ENCODE measurements around the gene RHOBTB1. TPM values are rescaled to one million over a fixed set of nuclear protein-coding genes. Genes with fewer than 3 reads are reported as not detected.

RHOBTB1 gene
- total and polyA plus RNA-seq, 3 donors from 2014 or later: 38.1 to 47.1 (median 44.7) TPM

DNA sequence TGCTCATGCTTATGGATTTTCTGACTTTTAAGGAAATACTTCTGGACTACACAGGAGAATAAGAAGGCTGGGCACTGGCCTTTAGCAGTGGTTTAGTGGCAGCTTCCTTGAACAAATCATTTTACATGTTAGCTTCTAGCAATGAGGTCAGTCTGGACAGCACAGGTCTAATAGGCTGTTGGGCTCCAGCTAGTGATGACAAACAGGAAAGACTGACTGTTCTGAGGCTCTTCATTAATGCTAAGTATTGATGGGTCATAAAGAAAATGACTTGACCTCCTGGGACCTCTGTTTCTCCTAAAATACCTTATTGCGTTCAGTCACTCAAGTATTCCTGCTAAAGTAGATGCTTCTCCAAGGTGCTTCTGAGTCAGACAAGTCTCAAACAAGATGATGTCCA lies 4.9 kb upstream of the RHOBTB1 start:
- Histone ChIP-seq H3K4me3 (no peak overlapping the region), H3K27ac (no peak overlapping the region), H3K36me3 (ENCODE audit: low read depth, missing control alignments) (no peaks in the 10 kb centered on the region), H3K27me3 (no peaks in the 10 kb centered on the region), H3K4me1 (peaks cover 5% of the 10 kb centered on the region), H3K9me3 (no peaks in the 10 kb centered on the region)
- WGBS, 2 donors: 78 to 100% methylated on average over 1 of the region's 1 CpG
- no peak for TF ChIP-seq POLR2A (IDR thresholded peaks at IDR 0.05)
- TF ChIP-seq, protein P1, sequence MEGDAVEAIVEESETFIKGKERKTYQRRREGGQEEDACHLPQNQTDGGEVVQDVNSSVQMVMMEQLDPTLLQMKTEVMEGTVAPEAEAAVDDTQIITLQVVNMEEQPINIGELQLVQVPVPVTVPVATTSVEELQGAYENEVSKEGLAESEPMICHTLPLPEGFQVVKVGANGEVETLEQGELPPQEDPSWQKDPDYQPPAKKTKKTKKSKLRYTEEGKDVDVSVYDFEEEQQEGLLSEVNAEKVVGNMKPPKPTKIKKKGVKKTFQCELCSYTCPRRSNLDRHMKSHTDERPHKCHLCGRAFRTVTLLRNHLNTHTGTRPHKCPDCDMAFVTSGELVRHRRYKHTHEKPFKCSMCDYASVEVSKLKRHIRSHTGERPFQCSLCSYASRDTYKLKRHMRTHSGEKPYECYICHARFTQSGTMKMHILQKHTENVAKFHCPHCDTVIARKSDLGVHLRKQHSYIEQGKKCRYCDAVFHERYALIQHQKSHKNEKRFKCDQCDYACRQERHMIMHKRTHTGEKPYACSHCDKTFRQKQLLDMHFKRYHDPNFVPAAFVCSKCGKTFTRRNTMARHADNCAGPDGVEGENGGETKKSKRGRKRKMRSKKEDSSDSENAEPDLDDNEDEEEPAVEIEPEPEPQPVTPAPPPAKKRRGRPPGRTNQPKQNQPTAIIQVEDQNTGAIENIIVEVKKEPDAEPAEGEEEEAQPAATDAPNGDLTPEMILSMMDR (IDR thresholded peaks at IDR 0.05): no peak
- intact Hi-C loops (cut with DNase I; ENCODE audit: low total_unique reads): loop anchor here (10.0 kb wide), 1 partner anchor 124 kb away; no protein-coding TSS in a partner anchor
- no peak for DNase-seq

DNA sequence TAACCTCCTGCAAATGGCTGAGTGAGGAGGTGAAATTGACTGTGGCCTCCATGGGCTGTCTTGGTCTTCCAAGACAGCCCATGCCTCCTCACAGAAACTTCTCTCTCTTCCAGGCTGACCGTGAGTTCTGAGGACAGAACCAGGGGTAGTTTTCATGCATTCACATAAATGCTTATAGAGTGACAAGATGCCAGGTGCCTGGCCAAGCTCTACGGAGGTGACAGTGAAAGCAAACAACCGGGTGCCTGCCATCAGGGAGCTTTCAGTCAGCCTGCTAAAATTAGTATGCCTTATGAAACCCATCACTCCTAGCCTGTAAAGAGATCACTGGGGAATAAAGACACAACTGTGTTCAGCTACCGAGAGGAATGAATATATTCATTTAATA lies 919 bp upstream of the RHOBTB1 start:
- intact Hi-C loops (cut with DNase I; ENCODE audit: low total_unique reads): loop anchor here (10.0 kb wide), 1 partner anchor 120 kb away; no protein-coding TSS in a partner anchor
- Histone ChIP-seq H3K9me3 (no peaks in the 10 kb centered on the region), H3K4me1 (peaks cover 11% of the 10 kb centered on the region), H3K36me3 (ENCODE audit: low read depth, missing control alignments) (no peaks in the 10 kb centered on the region), H3K27me3 (no peaks in the 10 kb centered on the region), H3K27ac (peak overlapping the region; percentile 89 to 97), H3K4me3 (peak overlapping the region; percentile 80 to 91)
- DNase-seq: no peak
- WGBS, 2 donors: 34 to 36% methylated on average over 4 of the region's 4 CpGs
- TF ChIP-seq POLR2A (IDR thresholded peaks at IDR 0.05): no peak
- TF ChIP-seq, protein P1 (IDR thresholded peaks at IDR 0.05): no peak

DNA sequence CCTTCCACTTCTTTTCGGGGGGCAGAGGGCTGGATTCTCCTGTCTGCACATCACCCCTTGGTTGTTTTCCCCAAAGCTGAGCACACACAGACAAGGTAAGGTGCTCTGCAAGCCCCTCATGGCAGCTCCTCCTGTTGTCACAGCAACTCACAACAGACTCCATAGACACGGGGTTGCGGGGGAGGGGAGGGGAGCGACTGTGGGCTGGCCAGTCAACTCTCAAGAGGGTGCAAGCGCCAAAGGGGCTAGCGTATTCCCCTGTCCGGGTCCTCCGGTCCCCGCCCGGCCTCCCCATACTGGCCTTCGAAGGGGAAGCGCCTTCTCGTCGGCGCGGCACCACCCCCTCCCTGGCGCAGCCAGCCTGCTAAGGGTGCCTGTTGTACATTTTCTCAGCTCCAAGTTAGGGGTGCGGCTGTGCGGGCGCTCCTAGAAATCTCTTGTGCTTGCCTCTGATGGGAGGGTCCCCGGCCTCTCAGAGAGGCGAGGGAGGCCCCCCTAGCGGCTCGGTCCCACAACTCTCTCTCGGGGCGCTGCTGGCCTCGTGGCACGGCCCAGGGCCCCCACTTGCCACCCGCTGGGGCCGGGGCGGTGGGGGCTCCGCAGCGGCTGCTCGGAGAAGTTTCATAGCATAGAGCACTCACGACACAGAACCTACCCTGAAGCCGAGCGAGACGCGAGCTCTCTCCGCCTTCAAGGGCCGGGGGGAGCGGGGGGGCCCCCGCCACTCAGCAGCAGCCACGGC lies 498 bp downstream of the RHOBTB1 start:
- TF ChIP-seq POLR2A (IDR thresholded peaks at IDR 0.05): no peak
- TF ChIP-seq, protein P1 (IDR thresholded peaks at IDR 0.05): no peak
- WGBS, 2 donors: 0 to 1% methylated on average over 14 to 42 of the region's 44 CpGs
- peak; percentile 91 for DNase-seq
- Histone ChIP-seq H3K36me3 (ENCODE audit: low read depth, missing control alignments) (no peaks in the 10 kb centered on the region), H3K27me3 (no peaks in the 10 kb centered on the region), H3K4me3 (peak overlapping the region; percentile 80 to 91), H3K4me1 (peaks cover 10% of the 10 kb centered on the region), H3K9me3 (no peaks in the 10 kb centered on the region), H3K27ac (peak overlapping the region; percentile 89 to 97)
- intact Hi-C loops (cut with DNase I; ENCODE audit: low total_unique reads): loop anchor here (10.0 kb wide), 1 partner anchor 119 kb away; no protein-coding TSS in a partner anchor

DNA sequence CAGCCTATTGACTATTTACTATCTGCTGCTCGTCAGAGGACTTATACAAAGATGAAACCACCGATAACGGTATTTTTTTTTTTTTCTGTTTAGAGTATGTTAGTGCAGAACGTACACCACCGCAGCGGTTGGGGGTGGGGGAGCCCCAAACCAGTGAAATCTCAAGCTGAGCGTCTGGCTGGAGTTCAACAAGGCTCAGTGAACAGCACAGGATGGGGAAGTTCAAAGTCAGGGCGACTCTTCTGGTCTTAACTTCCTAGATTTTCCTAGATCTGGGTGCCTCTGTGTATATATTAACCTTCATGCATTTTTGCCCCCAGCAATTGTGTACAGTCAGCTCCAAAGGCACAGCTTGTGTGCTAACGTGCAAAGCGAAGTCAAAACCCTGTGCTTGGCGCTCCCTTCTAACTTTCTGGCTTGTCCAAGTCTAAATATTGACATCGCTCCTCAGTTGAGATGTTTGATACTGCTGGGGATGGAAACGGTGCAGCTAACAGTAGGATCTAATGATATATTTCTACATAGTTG lies 1.1 kb downstream of the RHOBTB1 start:
- H3K36me3 ChIP-seq (ENCODE audit: low read depth, missing control alignments): no peaks in the 10 kb centered on the region
- no peaks in the 10 kb centered on the region for H3K27me3 ChIP-seq
- intact Hi-C loops (cut with DNase I; ENCODE audit: low total_unique reads): loop anchor here (10.0 kb wide), 1 partner anchor 118 kb away; no protein-coding TSS in a partner anchor
- 0 to 1% methylated on average over 13 of the region's 13 CpGs for WGBS, 2 donors
- no peaks in the 10 kb centered on the region for H3K9me3 ChIP-seq
- TF ChIP-seq, protein P1 (IDR thresholded peaks at IDR 0.05): no peak
- peak; percentile 76 for DNase-seq
- peaks cover 11% of the 10 kb centered on the region for H3K4me1 ChIP-seq
- H3K4me3 ChIP-seq: peak overlapping the region; percentile 80 to 91
- H3K27ac ChIP-seq: peak overlapping the region; percentile 89 to 97
